GM18907 (cell line): ENCODE measurements around the gene GTF3C4.

Source experiments
- ATAC-seq: cut with Tn5 transposase; IDR thresholded peaks from one replicate; pipeline ENCODE4 v1.9.1; 2021; ENCODE audit warnings: mild to moderate bottlenecking, moderate library complexity; ENCODE audit not compliant: unreplicated experiment

The GTF3C4 gene

DNA sequence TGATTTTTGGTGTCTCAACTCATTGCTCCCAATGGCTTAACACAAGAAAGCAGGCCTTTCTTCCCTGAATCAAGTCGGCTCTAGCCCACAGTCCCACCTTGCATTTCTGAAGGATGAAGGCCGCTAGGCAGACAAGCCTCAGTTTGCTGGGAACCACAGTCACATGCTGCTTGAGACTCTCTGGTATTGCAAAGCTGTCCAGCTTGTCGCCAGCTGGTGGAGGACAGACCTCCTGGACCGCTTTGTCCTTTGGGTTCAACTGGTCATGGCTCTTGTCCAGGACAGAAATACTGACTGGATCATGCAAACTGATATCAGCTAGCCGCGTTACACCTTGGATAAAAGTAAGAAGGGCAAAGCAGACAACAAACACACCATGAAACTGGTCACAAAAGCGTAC, 23.5 kb upstream of the GTF3C4 start:
- ATAC-seq = no peak

DNA sequence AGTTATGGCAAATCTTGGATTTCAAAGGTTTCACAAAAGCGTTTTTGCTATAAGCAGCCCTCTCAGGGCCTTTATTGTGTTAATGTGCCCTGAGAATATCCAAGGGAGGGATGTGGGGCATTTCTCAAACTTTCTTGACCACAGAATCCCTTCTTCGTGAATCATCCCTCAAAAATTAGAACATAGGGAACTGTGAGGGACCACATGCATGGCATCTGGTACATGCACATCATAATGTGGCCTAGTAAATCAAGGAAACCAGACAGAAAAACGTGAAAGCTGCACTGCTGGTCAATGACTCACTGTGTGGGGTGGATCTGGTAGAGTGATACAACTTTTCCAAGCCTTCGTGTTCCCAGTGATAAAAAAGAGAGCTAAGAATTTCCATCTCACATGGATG, 22.9 kb upstream of the GTF3C4 start:
- ATAC-seq = no peak

- ATAC-seq = no peak
Observed at GRCh38 chr9:132647806-132648205, 22.5 kb upstream of the GTF3C4 start.

GRCh38 chr9:132648283-132648682, 22.0 kb upstream of the GTF3C4 start:
- no peak for ATAC-seq

DNA sequence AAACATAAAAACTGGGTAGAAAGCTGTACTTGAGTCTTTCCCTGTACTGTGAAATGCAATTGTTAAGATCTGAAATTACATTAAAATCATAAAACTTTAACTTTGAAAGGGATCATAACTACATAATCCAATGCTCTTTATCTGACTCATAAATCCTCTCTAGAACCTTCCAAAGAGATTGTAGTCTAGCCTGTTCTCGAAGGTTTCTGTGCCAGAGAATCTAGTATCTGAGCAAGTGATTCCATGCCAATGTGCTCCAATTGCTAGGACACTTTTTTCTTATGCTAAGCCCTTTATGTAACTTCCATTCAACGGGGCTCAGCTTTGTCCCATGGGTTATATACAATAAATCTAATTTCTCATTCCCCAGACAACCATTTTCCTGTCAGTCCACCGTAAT, 21.6 kb upstream of the GTF3C4 start:
- ATAC-seq = no peak

DNA sequence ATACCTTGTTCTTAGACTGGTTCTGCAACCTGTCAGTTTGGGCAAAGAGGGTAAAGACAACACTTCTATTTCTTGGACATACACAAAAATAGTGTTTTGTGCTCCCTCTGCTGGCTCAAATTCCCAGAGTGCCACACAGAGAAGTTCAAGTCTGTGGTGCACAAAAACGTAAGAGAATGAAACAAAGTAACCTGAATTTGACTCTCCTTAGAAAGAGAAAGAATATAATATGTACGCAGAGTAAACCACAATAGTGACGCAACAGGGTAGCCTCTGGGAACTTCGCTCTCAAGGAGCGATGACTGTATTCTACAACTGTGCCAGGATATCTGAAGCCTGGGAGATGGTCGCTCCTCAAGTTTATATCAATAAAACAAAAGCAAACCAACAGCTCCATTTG, 19.0 kb upstream of the GTF3C4 start:
- ATAC-seq = no peak

DNA sequence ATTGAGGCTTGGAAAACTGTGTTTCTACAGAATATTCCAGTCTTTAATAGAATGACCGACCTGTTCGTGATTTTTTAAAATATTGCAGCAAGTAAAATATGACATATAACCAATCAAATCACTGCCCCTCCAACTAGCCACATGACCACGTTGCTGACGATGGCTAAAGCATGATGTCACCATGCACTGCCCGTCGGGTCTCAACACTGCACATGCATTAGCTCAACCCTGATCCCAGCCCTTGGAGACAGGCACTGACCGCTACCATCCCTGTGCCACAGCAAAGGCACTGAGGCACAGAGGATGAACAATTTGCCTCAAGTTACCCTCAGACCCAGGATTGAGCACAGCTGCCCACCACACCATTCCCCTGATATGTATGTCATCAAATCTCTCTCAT, 14.0 kb upstream of the GTF3C4 start:
- ATAC-seq = no peak

DNA sequence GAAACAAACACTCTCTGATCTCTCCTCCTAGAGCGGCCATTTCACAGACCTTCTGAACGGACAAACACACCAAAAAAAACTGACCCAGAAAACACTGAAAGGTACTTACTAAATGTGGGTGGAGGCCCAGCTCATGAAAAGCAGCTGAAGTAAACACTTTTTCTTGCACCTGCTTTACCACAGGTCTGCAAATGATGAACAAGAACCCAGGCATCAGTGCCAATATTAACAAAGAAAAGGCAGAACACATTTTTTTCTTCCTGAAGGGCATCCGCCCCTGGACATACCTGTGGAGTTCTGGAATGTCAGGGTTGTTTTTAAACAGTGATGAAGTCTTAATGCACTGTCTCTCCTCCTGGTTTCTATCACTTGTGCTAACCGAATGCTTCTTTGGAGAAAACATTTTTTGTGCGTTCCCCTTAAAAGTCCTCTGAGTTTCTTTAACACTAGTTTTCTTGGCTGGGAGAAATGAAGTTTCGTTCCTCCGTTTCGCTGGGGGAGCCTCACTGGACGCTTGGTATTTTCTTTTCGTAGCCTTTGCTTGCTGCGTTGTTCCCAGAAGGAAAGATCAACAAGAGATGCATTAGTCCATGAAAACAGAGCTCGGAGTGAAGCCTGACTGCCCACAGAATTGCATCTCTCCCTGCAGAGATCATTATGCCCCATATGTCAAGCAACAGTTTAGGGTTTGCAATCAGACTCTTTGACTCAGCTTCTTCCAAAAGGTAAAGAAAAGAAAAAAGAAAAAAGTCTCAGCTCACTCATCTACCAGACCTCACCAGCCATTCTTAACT, 7.9 kb upstream of the GTF3C4 start:
- ATAC-seq = no peak

GRCh38 chr9:132663117-132663516, 7.1 kb upstream of the GTF3C4 start:
- no peak for ATAC-seq

- no peak for ATAC-seq
Observed at GRCh38 chr9:132663851-132664250, 6.4 kb upstream of the GTF3C4 start.

- ATAC-seq = no peak
Observed at GRCh38 chr9:132669319-132669697, 956 bp upstream of the GTF3C4 start.

DNA sequence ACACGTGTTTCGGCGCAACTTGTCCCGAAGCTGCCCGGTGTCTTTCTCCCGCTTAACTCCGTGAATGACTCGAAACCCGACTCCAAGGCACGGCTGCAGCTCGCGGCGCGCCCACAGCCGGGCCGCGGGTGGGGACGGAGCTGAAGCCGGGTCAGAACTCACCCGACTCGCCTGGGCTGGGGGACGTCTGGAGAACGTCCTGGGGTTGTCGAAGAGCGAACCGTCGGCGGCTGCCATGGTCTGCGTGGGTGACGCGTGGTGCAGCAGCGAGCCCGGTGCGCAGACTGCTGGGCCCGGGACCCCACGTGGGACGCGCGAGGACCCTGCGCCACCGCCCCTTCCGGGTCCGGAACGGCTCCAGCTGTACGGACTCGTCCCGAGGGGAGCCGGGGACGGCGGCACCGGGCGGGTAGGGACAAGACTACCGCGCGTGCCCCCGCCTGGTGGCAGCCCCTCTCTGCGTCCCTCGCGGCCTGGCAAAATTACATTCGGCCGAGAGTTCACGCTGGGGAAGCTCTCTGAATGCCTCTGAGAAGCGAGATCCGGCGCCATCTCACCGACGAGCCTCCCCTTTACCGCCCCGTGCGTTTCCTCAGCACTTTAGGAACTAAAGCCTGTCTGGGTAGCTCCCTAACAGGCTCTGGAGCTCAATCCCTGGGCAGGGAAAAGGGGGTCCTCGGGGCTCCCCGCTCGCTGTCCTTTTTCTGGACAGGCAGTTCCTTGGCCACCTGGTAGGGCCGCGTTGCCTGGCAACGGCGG, 387 bp upstream of the GTF3C4 start, which contains the start of gene DDX31:
TSS of gene DDX31 (minus strand) at position 286 of the 759 bp plus-strand sequence. CDS start at position 237, 49 bp downstream.
- ATAC-seq = peak; percentile 67

DNA sequence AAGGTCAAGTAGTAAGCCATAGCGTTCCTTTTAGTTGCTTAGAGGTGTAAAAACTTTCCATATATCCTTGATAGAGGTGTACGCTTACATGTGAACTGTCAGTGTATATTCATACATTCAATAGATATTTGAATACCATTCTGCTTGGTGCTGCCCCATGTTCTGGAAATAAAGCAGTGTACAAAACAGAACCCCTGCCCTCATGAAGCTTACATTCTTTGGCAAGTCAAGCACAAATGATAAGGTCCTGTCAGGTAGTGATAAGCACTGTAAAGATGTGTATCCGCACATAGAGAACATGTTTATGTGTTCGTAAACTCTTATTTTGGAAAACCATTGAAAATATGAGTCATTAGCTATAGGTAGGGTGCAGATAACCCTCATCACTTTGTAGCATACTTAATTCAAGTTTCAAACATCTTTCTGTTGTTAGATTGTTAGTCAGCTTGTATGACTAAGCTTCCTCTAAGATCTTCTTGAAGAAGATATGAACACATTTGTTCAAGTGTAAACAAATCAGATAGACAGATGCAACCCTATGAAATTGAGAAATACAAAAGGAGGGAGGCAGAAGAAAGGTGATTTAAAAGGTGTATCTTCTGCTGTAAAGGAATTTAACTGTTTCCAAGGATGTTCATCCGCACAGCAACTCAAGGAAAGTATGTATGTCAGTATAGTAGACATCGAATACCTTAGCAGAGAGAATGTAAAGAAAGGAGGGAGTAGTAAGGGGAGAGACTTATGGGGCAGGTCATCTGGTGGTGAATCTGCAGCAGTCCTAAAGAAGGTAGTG, 1.6 kb downstream of the GTF3C4 start:
- no peak for ATAC-seq

GRCh38 chr9:132672413-132672690, 2.1 kb downstream of the GTF3C4 start:
- ATAC-seq = no peak

DNA sequence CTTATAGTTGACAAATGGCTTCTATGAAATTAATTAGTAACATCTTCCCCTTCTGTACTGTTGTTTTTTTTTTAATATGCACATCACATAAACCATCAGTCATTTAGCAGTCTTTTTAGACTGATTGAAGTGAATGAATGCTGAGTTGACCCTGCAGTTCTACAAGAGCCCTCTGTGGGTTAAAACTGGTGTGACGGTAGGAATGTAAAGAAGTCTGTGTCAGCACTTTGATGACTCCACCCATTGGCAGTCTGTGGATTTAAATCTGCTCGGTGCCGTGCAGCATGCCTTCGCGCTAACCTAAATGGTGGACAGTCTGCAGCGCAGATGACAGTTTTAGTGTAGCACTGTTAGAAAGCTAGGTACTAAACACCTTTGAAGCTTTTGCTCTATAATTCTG, 3.1 kb downstream of the GTF3C4 start:
- ATAC-seq = no peak

DNA sequence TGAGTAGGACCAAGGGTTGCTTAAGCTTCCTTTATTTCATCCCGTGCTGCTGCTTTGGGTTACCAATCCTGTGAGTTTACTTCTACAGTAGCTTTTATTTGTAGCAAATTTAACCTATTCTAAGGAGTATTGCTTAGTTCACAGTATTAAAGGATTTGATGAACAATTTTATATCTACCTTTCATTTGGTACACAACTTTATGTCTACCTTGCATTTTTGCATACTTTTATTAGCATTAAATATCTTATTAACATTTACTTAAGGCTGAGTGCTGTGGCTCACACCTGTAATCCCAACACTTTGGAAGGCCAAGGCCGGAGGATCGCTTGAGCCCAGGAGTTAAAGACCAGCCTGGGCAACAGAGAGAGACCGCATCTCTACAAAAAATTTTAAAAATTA, 4.2 kb downstream of the GTF3C4 start:
- ATAC-seq = no peak

GRCh38 chr9:132677976-132678375, 7.7 kb downstream of the GTF3C4 start:
- ATAC-seq = no peak

GRCh38 chr9:132679946-132680625, 9.8 kb downstream of the GTF3C4 start:
- ATAC-seq = no peak

- no peak for ATAC-seq
Observed at GRCh38 chr9:132681561-132681960, 11.3 kb downstream of the GTF3C4 start.

- no peak for ATAC-seq
Observed at GRCh38 chr9:132683873-132684272, 13.6 kb downstream of the GTF3C4 start.

GRCh38 chr9:132690696-132691095, 20.4 kb downstream of the GTF3C4 start:
- ATAC-seq = no peak
